Measurements from ENCODE around the gene DNASE2B. TPM values are rescaled to one million over a fixed set of nuclear protein-coding genes. Genes with fewer than 3 reads are reported as not detected.

DNASE2B gene, protein sequence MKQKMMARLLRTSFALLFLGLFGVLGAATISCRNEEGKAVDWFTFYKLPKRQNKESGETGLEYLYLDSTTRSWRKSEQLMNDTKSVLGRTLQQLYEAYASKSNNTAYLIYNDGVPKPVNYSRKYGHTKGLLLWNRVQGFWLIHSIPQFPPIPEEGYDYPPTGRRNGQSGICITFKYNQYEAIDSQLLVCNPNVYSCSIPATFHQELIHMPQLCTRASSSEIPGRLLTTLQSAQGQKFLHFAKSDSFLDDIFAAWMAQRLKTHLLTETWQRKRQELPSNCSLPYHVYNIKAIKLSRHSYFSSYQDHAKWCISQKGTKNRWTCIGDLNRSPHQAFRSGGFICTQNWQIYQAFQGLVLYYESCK
- 21.7 TPM for total RNA-seq
- long read RNA-seq, transcript DNASE2B-201 (4 exons, 1,130 nt), result major isoform, 8 of 12 reads
- long read RNA-seq, partial matches to known transcripts, result 1 of 12 reads
- long read RNA-seq, other reads (novel, unspliced or antisense), result 3 of 12 reads

DNA sequence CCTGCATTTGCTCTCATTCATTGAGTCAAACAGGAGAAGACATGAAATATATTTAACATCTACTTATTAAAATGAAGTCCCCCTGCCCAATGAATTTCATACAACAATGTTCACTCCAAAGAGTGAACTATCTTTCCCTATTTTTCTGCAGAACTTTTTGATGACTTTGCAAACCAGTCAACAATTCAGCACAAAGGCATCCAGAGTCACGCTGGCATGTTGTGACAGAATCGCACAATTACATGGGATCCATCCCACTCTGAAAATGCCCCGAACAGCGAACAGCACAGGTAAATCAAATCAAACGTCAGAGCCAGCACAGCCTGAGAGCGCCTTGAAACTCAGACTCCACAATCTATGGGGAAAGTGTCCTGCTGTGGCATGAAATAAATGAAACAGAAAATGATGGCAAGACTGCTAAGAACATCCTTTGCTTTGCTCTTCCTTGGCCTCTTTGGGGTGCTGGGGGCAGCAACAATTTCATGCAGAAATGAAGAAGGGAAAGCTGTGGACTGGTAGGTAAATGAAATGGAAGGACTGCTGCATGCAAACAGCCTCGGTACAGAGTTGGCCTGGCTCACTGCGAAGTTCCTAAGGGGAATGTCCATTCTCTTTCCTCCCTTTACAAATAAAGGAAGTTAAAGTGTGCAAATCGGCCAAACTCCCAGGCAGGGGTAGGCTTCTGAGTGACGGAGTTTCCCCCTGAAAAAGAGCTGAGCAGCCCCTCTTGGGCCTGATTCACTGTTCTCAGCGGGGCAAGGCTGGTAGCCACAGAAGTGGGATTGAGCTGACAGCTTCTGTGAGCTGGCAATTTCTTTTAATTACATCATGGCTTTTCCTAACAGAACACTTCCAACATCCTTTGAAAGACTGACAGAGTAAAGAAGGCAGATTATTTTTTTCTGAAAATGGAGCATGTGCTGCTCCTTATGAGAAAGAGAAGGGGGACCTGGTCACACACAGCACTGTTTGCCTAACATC, at the start of gene DNASE2B:
Gene DNASE2B (plus strand): TSS at position 310 of the 981 bp plus-strand sequence. CDS start 81 bp downstream, at position 391.
- TF ChIP-seq, protein P1, sequence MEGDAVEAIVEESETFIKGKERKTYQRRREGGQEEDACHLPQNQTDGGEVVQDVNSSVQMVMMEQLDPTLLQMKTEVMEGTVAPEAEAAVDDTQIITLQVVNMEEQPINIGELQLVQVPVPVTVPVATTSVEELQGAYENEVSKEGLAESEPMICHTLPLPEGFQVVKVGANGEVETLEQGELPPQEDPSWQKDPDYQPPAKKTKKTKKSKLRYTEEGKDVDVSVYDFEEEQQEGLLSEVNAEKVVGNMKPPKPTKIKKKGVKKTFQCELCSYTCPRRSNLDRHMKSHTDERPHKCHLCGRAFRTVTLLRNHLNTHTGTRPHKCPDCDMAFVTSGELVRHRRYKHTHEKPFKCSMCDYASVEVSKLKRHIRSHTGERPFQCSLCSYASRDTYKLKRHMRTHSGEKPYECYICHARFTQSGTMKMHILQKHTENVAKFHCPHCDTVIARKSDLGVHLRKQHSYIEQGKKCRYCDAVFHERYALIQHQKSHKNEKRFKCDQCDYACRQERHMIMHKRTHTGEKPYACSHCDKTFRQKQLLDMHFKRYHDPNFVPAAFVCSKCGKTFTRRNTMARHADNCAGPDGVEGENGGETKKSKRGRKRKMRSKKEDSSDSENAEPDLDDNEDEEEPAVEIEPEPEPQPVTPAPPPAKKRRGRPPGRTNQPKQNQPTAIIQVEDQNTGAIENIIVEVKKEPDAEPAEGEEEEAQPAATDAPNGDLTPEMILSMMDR (IDR thresholded peaks at IDR 0.05), result no peak
- intact Hi-C loops (cut with DNase I), result no loop called here
- H3K27me3 ChIP-seq, result no peaks in the 10 kb centered on the region

DNA sequence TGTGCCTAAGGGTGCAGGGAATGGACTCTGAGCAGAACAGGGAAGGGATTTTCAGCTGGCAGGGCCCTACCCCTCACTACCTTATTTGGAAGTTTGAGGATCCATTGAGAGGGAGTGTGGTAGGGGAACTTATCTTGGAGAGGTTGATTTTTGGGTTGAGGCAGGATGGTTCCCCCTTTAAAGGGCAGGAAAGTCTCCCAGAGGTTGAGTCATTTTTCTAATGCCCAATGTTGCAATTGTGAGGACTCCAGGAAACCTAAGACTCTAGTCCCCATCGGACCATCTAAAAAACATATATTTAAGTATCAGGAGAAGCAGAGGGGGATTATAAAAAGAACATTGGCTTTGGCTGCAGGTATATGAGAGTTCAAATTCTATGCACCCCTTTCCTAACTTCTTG, 49.5 kb upstream of the DNASE2B start:
- no peak for DNase-seq
- no peak for ATAC-seq
- Histone ChIP-seq H3K4me1 (no peaks in the 10 kb centered on the region), H3K27ac (no peak overlapping the region), H3K27me3 (no peaks in the 10 kb centered on the region), H3K4me3 (no peak overlapping the region), H3K9me3 (no peaks in the 10 kb centered on the region), H3K36me3 (no peaks in the 10 kb centered on the region)
- TF ChIP-seq, protein P1 (IDR thresholded peaks at IDR 0.05), result no peak
- intact Hi-C loops (cut with DNase I), result no loop called here

More for the DNA sequence above, at the start of gene DNASE2B:
- no peak within 1 kb of the TSS for H3K27ac ChIP-seq
- no peaks in the 10 kb centered on the region for H3K36me3 ChIP-seq
- no peak for DNase-seq
- no peaks in the 10 kb centered on the region for H3K9me3 ChIP-seq
- ATAC-seq, result no peak
- no peak within 1 kb of the TSS for H3K4me3 ChIP-seq
- no peaks in the 10 kb centered on the region for H3K4me1 ChIP-seq

DNA sequence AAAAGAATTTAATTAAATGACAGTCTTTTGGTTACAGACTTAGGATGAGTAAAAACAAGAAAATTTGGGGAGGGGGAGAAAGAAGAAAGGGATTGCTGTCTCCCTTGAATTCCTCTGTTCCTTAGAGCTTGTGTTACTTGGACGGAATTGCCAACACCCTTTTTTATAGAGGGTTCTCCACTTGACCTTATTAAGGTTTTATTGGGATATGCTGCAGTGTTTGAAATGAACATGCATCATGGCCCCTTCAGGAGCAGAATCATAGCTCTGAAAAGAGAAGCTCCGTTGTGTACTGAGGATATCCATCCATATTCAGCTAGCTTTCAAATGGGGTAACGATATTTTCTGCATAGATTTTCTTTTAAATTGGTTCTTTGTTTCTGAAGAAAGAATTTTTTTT, 48.2 kb upstream of the DNASE2B start:
- no peaks in the 10 kb centered on the region for H3K9me3 ChIP-seq
- no peaks in the 10 kb centered on the region for H3K4me1 ChIP-seq
- H3K27ac ChIP-seq, result no peak overlapping the region
- H3K27me3 ChIP-seq, result no peaks in the 10 kb centered on the region
- no peak for DNase-seq
- H3K36me3 ChIP-seq, result no peaks in the 10 kb centered on the region
- intact Hi-C loops (cut with DNase I), result no loop called here
- H3K4me3 ChIP-seq, result no peak overlapping the region
- no peak for ATAC-seq
- TF ChIP-seq, protein P1 (IDR thresholded peaks at IDR 0.05), result no peak

DNA sequence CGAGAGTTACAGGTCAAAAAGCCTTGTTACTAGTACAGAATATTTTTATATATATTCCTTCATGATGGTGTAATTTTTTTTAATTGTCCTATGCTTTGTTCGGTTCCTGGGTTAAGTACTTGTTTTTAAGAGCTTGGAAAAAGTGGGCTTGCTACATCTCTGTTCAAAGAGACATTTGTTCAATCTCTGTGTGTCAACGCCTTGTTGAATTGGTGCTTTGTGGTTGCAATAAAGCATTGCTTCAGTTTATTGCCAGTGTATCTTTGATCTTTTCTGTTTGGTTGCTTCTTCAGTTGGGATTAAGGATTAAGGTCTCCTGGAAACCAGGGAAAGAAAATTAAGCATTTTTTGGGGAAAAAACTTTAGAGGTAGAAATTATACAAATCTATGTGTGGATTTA, 47.7 kb upstream of the DNASE2B start:
- Histone ChIP-seq H3K36me3 (no peaks in the 10 kb centered on the region), H3K9me3 (no peaks in the 10 kb centered on the region), H3K4me1 (no peaks in the 10 kb centered on the region), H3K4me3 (no peak overlapping the region), H3K27ac (no peak overlapping the region), H3K27me3 (no peaks in the 10 kb centered on the region)
- DNase-seq (no peak), ATAC-seq (no peak)
- TF ChIP-seq, protein P1 (IDR thresholded peaks at IDR 0.05), result no peak
- intact Hi-C loops (cut with DNase I), result no loop called here

DNA sequence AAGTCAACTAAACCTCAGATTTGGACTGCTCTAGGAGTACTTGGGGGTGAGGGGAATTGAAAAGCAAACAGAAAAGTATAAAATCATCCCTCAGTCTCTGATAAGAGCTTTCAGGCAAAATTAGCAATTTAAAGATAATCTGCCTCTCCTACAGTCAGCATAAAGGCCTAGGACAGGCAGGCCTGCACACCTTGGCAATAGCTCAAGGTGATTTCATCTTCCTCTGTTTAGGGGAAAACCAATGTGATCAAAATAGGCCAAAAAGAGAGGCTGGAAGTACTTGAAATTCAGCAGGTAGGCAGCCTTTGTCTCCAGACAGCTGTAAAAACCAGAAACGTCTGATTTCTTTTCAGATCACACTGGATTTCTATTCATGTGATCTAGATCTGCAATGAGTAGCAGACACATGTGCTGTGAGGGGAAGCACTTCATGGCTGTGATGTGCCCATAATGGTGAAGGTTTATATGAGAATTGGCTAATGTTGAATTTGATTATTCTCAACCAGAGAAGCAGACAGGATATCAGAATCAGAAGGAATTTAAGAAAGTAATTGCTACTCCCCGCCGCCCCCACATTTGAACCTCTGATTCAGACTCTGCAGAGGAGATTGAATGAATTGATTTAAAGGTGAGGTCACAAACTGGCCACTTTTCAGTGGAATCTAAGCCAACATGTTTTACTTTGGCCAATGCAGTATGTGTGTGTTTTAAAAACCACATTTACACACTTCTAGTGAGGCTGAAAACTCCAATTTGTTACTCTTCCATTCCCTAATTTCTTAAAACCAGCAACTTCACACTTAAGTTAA, 45.8 kb upstream of the DNASE2B start:
- ATAC-seq (no peak), DNase-seq (no peak)
- intact Hi-C loops (cut with DNase I), result no loop called here
- H3K27me3 ChIP-seq, result no peaks in the 10 kb centered on the region
- TF ChIP-seq, protein P1 (IDR thresholded peaks at IDR 0.05), result no peak
- H3K4me1 ChIP-seq, result no peaks in the 10 kb centered on the region
- no peaks in the 10 kb centered on the region for H3K9me3 ChIP-seq
- no peak overlapping the region for H3K27ac ChIP-seq
- no peak overlapping the region for H3K4me3 ChIP-seq
- H3K36me3 ChIP-seq, result no peaks in the 10 kb centered on the region
